ENCODE results near the gene ADGRA1. TPM values are rescaled to one million over a fixed set of nuclear protein-coding genes. Genes with fewer than 3 reads are reported as not detected.

Gene ADGRA1
- total RNA-seq, 1 donor from 2014 or later: 0.13 TPM

GRCh38 chr10:133056651-133057178 lies 31.0 kb upstream of the ADGRA1 start:
- no peak for DNase-seq (ENCODE audit: low spot score)

GRCh38 chr10:133058331-133059092 lies 29.2 kb upstream of the ADGRA1 start:
- no peak for DNase-seq (ENCODE audit: low spot score)

- no peak for DNase-seq (ENCODE audit: low spot score)
Measured at GRCh38 chr10:133059093-133059470, 28.6 kb upstream of the ADGRA1 start.

- DNase-seq (ENCODE audit: low spot score): no peak
Measured at GRCh38 chr10:133059571-133059970, 28.2 kb upstream of the ADGRA1 start.

- DNase-seq (ENCODE audit: low spot score): no peak
Measured at GRCh38 chr10:133060022-133060421, 27.7 kb upstream of the ADGRA1 start.

- DNase-seq (ENCODE audit: low spot score): no peak
Measured at GRCh38 chr10:133060466-133060865, 27.3 kb upstream of the ADGRA1 start.

- no peak for DNase-seq (ENCODE audit: low spot score)
Measured at GRCh38 chr10:133060881-133061280, 26.8 kb upstream of the ADGRA1 start.

- DNase-seq (ENCODE audit: low spot score): no peak
Measured at GRCh38 chr10:133061296-133062038, 26.3 kb upstream of the ADGRA1 start.

- DNase-seq (ENCODE audit: low spot score): no peak
Measured at GRCh38 chr10:133062085-133062484, 25.6 kb upstream of the ADGRA1 start.

- no peak for DNase-seq (ENCODE audit: low spot score)
Measured at GRCh38 chr10:133062635-133063034, 25.1 kb upstream of the ADGRA1 start.

- no peak for DNase-seq (ENCODE audit: low spot score)
Measured at GRCh38 chr10:133067149-133068105, 20.3 kb upstream of the ADGRA1 start.

GRCh38 chr10:133068111-133069032 lies 19.4 kb upstream of the ADGRA1 start:
- DNase-seq (ENCODE audit: low spot score): no peak

- no peak for DNase-seq (ENCODE audit: low spot score)
Measured at GRCh38 chr10:133069033-133069525, 18.6 kb upstream of the ADGRA1 start.

GRCh38 chr10:133070405-133070804 lies 17.3 kb upstream of the ADGRA1 start:
- DNase-seq (ENCODE audit: low spot score): no peak

GRCh38 chr10:133070810-133071209 lies 16.9 kb upstream of the ADGRA1 start:
- DNase-seq (ENCODE audit: low spot score): no peak

- DNase-seq (ENCODE audit: low spot score): no peak
Measured at GRCh38 chr10:133071733-133072132, 16.0 kb upstream of the ADGRA1 start.

- DNase-seq (ENCODE audit: low spot score): no peak
Measured at GRCh38 chr10:133072196-133072595, 15.5 kb upstream of the ADGRA1 start.

GRCh38 chr10:133072720-133073390 lies 14.9 kb upstream of the ADGRA1 start:
- no peak for DNase-seq (ENCODE audit: low spot score)

GRCh38 chr10:133075346-133076137 lies 12.2 kb upstream of the ADGRA1 start:
- no peak for DNase-seq (ENCODE audit: low spot score)

Data from ureter (tissue), 1 donor.